HG02642 (cell line): ENCODE measurements around the gene CHRNA7.

Experiments
- ATAC-seq: cut with Tn5 transposase; IDR thresholded peaks from one replicate; pipeline ENCODE4 v1.9.1; 2021; ENCODE audit warnings: mild to moderate bottlenecking; ENCODE audit not compliant: unreplicated experiment, poor library complexity

CHRNA7 gene

GRCh38 chr15:32060706-32061105 is 30.4 kb downstream of the CHRNA7 start:
- ATAC-seq, result no peak

GRCh38 chr15:32067115-32067514 is 36.8 kb downstream of the CHRNA7 start:
- ATAC-seq, result no peak

GRCh38 chr15:32089851-32090359 is 59.6 kb downstream of the CHRNA7 start:
- no peak for ATAC-seq

- no peak for ATAC-seq
Observed at GRCh38 chr15:32091505-32092380, 61.4 kb downstream of the CHRNA7 start.

- ATAC-seq, result no peak
Observed at GRCh38 chr15:32096213-32096612, 65.9 kb downstream of the CHRNA7 start.

- no peak for ATAC-seq
Observed at GRCh38 chr15:32096916-32097617, 66.8 kb downstream of the CHRNA7 start.

- no peak for ATAC-seq
Observed at GRCh38 chr15:32098033-32098432, 67.7 kb downstream of the CHRNA7 start.

GRCh38 chr15:32099097-32099785 is 68.9 kb downstream of the CHRNA7 start:
- ATAC-seq, result no peak

GRCh38 chr15:32099956-32100684 is 69.8 kb downstream of the CHRNA7 start:
- ATAC-seq, result no peak

GRCh38 chr15:32104061-32104995 is 74.0 kb downstream of the CHRNA7 start:
- ATAC-seq, result no peak

GRCh38 chr15:32105258-32106241 is 75.2 kb downstream of the CHRNA7 start:
- no peak for ATAC-seq

- ATAC-seq, result no peak
Observed at GRCh38 chr15:32106401-32107381, 76.4 kb downstream of the CHRNA7 start.

- no peak for ATAC-seq
Observed at GRCh38 chr15:32107477-32108080, 77.3 kb downstream of the CHRNA7 start.

- ATAC-seq, result no peak
Observed at GRCh38 chr15:32108661-32109060, 78.3 kb downstream of the CHRNA7 start.

GRCh38 chr15:32112101-32112500 is 81.8 kb downstream of the CHRNA7 start:
- ATAC-seq, result no peak

GRCh38 chr15:32113224-32113623 is 82.9 kb downstream of the CHRNA7 start:
- no peak for ATAC-seq
